Measurements from ENCODE around the gene CASP2. TPM values are rescaled to one million over a fixed set of nuclear protein-coding genes. Genes with fewer than 3 reads are reported as not detected.
"Not testable (repeated sequence)": the region's sequence is repeated elsewhere in the genome, so short reads cannot be mapped to it uniquely, and the experiment has no call there.

CASP2 gene
- total RNA-seq, 1 donor from 2014 or later: 6.8 TPM

- Histone ChIP-seq H3K27me3 (ENCODE audit: control insufficient read depth, insufficient read depth, low read length) (no peaks in the 10 kb centered on the region), H3K36me3 (ENCODE audit: control insufficient read depth, insufficient read depth, low read length) (no peaks in the 10 kb centered on the region), H3K4me3 (ENCODE audit: low read depth, low read length) (no peak overlapping the region)
- no peak for TF ChIP-seq CTCF (IDR thresholded peaks at IDR 0.05; ENCODE audit: insufficient read depth, low read length, severe bottlenecking)
- FAIRE-seq (no peak), DNase-seq (ENCODE audit: low read depth) (peak; percentile 60)
Observed at GRCh38 chr7:143285470-143285778, 2.7 kb upstream of the CASP2 start.

- no peak for TF ChIP-seq CTCF (IDR thresholded peaks at IDR 0.05; ENCODE audit: insufficient read depth, low read length, severe bottlenecking)
- Histone ChIP-seq H3K36me3 (ENCODE audit: control insufficient read depth, insufficient read depth, low read length) (no peaks in the 10 kb centered on the region), H3K27me3 (ENCODE audit: control insufficient read depth, insufficient read depth, low read length) (no peaks in the 10 kb centered on the region), H3K4me3 (ENCODE audit: low read depth, low read length) (no peak overlapping the region)
- DNase-seq (ENCODE audit: low read depth) (no peak), FAIRE-seq (no peak)
Observed at GRCh38 chr7:143285806-143286521, 2.2 kb upstream of the CASP2 start.

- no peak for FAIRE-seq
Observed at GRCh38 chr7:143286522-143286890, 1.6 kb upstream of the CASP2 start.

GRCh38 chr7:143287339-143287934, 714 bp upstream of the CASP2 start:
- H3K36me3 ChIP-seq (ENCODE audit: control insufficient read depth, insufficient read depth, low read length): no peaks in the 10 kb centered on the region
- FAIRE-seq (no peak), DNase-seq (ENCODE audit: low read depth) (no peak)
- H3K27me3 ChIP-seq (ENCODE audit: control insufficient read depth, insufficient read depth, low read length): no peaks in the 10 kb centered on the region
- no peak for TF ChIP-seq CTCF (IDR thresholded peaks at IDR 0.05; ENCODE audit: insufficient read depth, low read length, severe bottlenecking)
- H3K4me3 ChIP-seq (ENCODE audit: low read depth, low read length): peak overlapping the region; percentile 84

More at GRCh38 chr7:143286522-143286890, 1.6 kb upstream of the CASP2 start:
- Histone ChIP-seq H3K36me3 (ENCODE audit: control insufficient read depth, insufficient read depth, low read length) (no peaks in the 10 kb centered on the region), H3K4me3 (ENCODE audit: low read depth, low read length) (no peak overlapping the region), H3K27me3 (ENCODE audit: control insufficient read depth, insufficient read depth, low read length) (no peaks in the 10 kb centered on the region)
- no peak for DNase-seq (ENCODE audit: low read depth)
- TF ChIP-seq CTCF (IDR thresholded peaks at IDR 0.05; ENCODE audit: insufficient read depth, low read length, severe bottlenecking): no peak

GRCh38 chr7:143288836-143289235, 685 bp downstream of the CASP2 start:
- no peak for TF ChIP-seq CTCF (IDR thresholded peaks at IDR 0.05; ENCODE audit: insufficient read depth, low read length, severe bottlenecking)
- peaks cover 4% of the 10 kb centered on the region for H3K36me3 ChIP-seq (ENCODE audit: control insufficient read depth, insufficient read depth, low read length)
- peak overlapping the region; percentile 84 for H3K4me3 ChIP-seq (ENCODE audit: low read depth, low read length)
- DNase-seq (ENCODE audit: low read depth) (peak; percentile 28), FAIRE-seq (no peak)
- no peaks in the 10 kb centered on the region for H3K27me3 ChIP-seq (ENCODE audit: control insufficient read depth, insufficient read depth, low read length)

GRCh38 chr7:143289421-143289820, 1.3 kb downstream of the CASP2 start:
- Histone ChIP-seq H3K36me3 (ENCODE audit: control insufficient read depth, insufficient read depth, low read length) (peaks cover 5% of the 10 kb centered on the region), H3K27me3 (ENCODE audit: control insufficient read depth, insufficient read depth, low read length) (no peaks in the 10 kb centered on the region), H3K4me3 (ENCODE audit: low read depth, low read length) (peak overlapping the region; percentile 84)
- FAIRE-seq (no peak), DNase-seq (ENCODE audit: low read depth) (no peak)
- TF ChIP-seq CTCF (IDR thresholded peaks at IDR 0.05; ENCODE audit: insufficient read depth, low read length, severe bottlenecking): no peak

- H3K27me3 ChIP-seq (ENCODE audit: control insufficient read depth, insufficient read depth, low read length); DNase-seq (ENCODE audit: low read depth); FAIRE-seq; H3K4me3 ChIP-seq (ENCODE audit: low read depth, low read length); H3K36me3 ChIP-seq (ENCODE audit: control insufficient read depth, insufficient read depth, low read length): not testable (repeated sequence)
Observed at GRCh38 chr7:143289888-143290287, 1.7 kb downstream of the CASP2 start.

Data from bronchial epithelial cell (primary cell).